HFFc6 (cell line): Measurements from ENCODE around the gene GAMT. TPM values are rescaled to one million over a fixed set of nuclear protein-coding genes. Genes with fewer than 3 reads are reported as not detected.

Experiments
- DNase-seq: peaks from one replicate; pipeline ENCODE4 v3.0.0-alpha.2; 2018
- H3K27ac Mint-ChIP-seq: 2 replicates; pipeline ENCODE4 v1.8.0; 2020; ENCODE audit warnings: mild to moderate bottlenecking, mixed read lengths
- H3K27me3 Mint-ChIP-seq: 2 replicates; pipeline ENCODE4 v1.8.0; 2021; ENCODE audit warnings: mild to moderate bottlenecking, moderate library complexity, mixed read lengths; ENCODE audit not compliant: insufficient read depth
- H3K36me3 Mint-ChIP-seq: 2 replicates; pipeline ENCODE4 v1.8.0; 2021; ENCODE audit warnings: low read depth, mixed read lengths
- H3K4me1 Mint-ChIP-seq: 2 replicates; pipeline ENCODE4 v1.8.0; 2020; ENCODE audit warnings: low read depth, mixed read lengths
- H3K4me3 Mint-ChIP-seq: 2 replicates; pipeline ENCODE4 v1.8.0; 2020; ENCODE audit warnings: mild to moderate bottlenecking, moderate library complexity, mixed read lengths
- H3K9me3 Mint-ChIP-seq: 2 replicates; pipeline ENCODE4 v1.8.0; 2020; ENCODE audit warnings: mild to moderate bottlenecking, mixed read lengths
- CTCF ChIP-seq: fragments of 200-600 bp; sonication (generic); IDR thresholded peaks from 2 replicates; pipeline ENCODE4 v1.5.0; 2021; ENCODE audit warnings: antibody characterized with exemption, mild to moderate bottlenecking
- total RNA-seq, 6 experiments: library from RNA; stranded (reverse); fragmentation: NEBNext Ultra II Directional; extraction: Animal tissue kit (Norgen Biotek cat#: 25700); gene quantifications; 2 replicates in 1 of 6; 3 replicates in 5 of 6; pipeline ENCODE4 v1.2.3, GENCODE V29; 2021

Gene GAMT
- total RNA-seq, 6 experiments from 2014 or later: 55.2 to 71.3 (median 67.7) TPM

- no peak overlapping the region for H3K4me3 Mint-ChIP-seq
- H3K9me3 Mint-ChIP-seq: no peaks in the 10 kb centered on the region
- DNase-seq: no peak
- peaks cover 5% of the 10 kb centered on the region; the same call in 1 of the 2 replicates for H3K4me1 Mint-ChIP-seq
- no peak overlapping the region for H3K27ac Mint-ChIP-seq
- peaks cover 21% of the 10 kb centered on the region for H3K36me3 Mint-ChIP-seq
- peaks cover 1% of the 10 kb centered on the region; the same call in 1 of the 2 replicates for H3K27me3 Mint-ChIP-seq
- no peak for TF ChIP-seq CTCF
These were observed 12.1 kb downstream of the GAMT start for GRCh38 chr19:1389033-1389940.

GRCh38 chr19:1388637-1389026, 12.7 kb downstream of the GAMT start:
- H3K27me3 Mint-ChIP-seq: peaks cover 1% of the 10 kb centered on the region; the same call in 1 of the 2 replicates
- no peak overlapping the region for H3K27ac Mint-ChIP-seq
- no peaks in the 10 kb centered on the region for H3K9me3 Mint-ChIP-seq
- peaks cover 21% of the 10 kb centered on the region for H3K36me3 Mint-ChIP-seq
- peaks cover 7% of the 10 kb centered on the region; the same call in 1 of the 2 replicates for H3K4me1 Mint-ChIP-seq
- no peak overlapping the region for H3K4me3 Mint-ChIP-seq
- no peak for DNase-seq
- TF ChIP-seq CTCF: no peak

GRCh38 chr19:1387684-1388636, 13.4 kb downstream of the GAMT start:
- Mint-ChIP-seq H3K4me3 (no peak overlapping the region), H3K9me3 (peaks cover 4% of the 10 kb centered on the region; the same call in 1 of the 2 replicates), H3K27ac (no peak overlapping the region), H3K4me1 (peaks cover 7% of the 10 kb centered on the region; the same call in 1 of the 2 replicates), H3K27me3 (peaks cover 7% of the 10 kb centered on the region), H3K36me3 (peaks cover 21% of the 10 kb centered on the region)
- TF ChIP-seq CTCF: no peak
- DNase-seq: no peak

GRCh38 chr19:1386945-1387683, 14.2 kb downstream of the GAMT start:
- peaks cover 8% of the 10 kb centered on the region for H3K27me3 Mint-ChIP-seq
- H3K36me3 Mint-ChIP-seq: peaks cover 17% of the 10 kb centered on the region
- peaks cover 4% of the 10 kb centered on the region; the same call in 1 of the 2 replicates for H3K9me3 Mint-ChIP-seq
- no peak for TF ChIP-seq CTCF
- DNase-seq: no peak
- no peak overlapping the region for H3K27ac Mint-ChIP-seq
- peaks cover 7% of the 10 kb centered on the region; the same call in 1 of the 2 replicates for H3K4me1 Mint-ChIP-seq
- no peak overlapping the region for H3K4me3 Mint-ChIP-seq

- peaks cover 8% of the 10 kb centered on the region for H3K27me3 Mint-ChIP-seq
- H3K36me3 Mint-ChIP-seq: peaks cover 10% of the 10 kb centered on the region
- H3K9me3 Mint-ChIP-seq: peaks cover 4% of the 10 kb centered on the region; the same call in 1 of the 2 replicates
- no peak for DNase-seq
- H3K4me3 Mint-ChIP-seq: 0 out of 2 replicates have a peak overlapping the region, but pooled peaks have one; percentile 9
- TF ChIP-seq CTCF: no peak
- H3K4me1 Mint-ChIP-seq: peaks cover 7% of the 10 kb centered on the region; the same call in 1 of the 2 replicates
- no peak overlapping the region for H3K27ac Mint-ChIP-seq
These were observed 15.5 kb downstream of the GAMT start for GRCh38 chr19:1385816-1386215.
